ENCODE measurements around the gene SORCS2.

DNA sequence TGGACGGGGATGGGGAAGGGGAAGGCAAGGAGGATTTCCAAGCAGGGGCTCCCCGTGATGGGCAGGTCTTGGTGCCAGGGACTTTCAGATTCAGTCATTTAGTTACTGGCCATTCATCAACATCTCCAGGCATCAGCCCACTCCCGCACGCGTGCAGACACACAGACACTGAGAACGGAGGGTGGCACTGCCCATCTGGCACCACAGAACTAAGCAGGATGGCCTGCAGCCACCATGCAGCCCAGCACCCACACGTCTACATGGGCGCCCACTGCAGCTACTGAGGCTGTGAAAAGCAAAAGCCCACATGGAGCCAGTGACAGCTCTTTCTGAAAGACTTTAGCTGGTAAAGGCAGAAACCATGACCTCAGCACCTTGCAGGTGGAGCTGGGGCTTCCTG lies 418.5 kb downstream of the SORCS2 start:
- no peak for TF ChIP-seq CTCF (IDR thresholded peaks at IDR 0.05; ENCODE audit: low read depth, low read length)
- no peak for TF ChIP-seq EZH2phosphoT487 (IDR thresholded peaks at IDR 0.05; ENCODE audit: low read depth)
